OCI-LY7 (cell line): ENCODE results near the gene TMPRSS5. TPM values are rescaled to one million over a fixed set of nuclear protein-coding genes. Genes with fewer than 3 reads are reported as not detected.

Source experiments
- Bru-seq: library from RNA; stranded (reverse); fragments of 400-500 nt; gene quantifications from one replicate; lab custom pipeline; 2021; lab: Mats Ljungman, UMichigan
- BruChase-seq, 2 experiments: library from RNA; stranded (reverse); fragments of 400-500 nt; gene quantifications; one replicate each; lab custom pipeline; 2021; lab: Mats Ljungman, UMichigan
- BruUV-seq: library from RNA; stranded (reverse); fragments of 400-500 nt; replicated peaks from 2 replicates; lab custom pipeline; 2021; lab: Mats Ljungman, UMichigan
- CTCF ChIA-PET: fragments of 300-600 bp; sonication (Branson Sonifier 250); formaldehyde crosslinking; loops from one replicate; lab custom pipeline; 2022; ENCODE audit warnings: antibody characterized with exemption; ENCODE audit not compliant: unreplicated experiment; lab: Charles Lee
- POLR2A ChIA-PET: fragments of 300-600 bp; sonication (Branson Sonifier 250); formaldehyde crosslinking; loops from one replicate; lab custom pipeline; 2022; ENCODE audit warnings: antibody characterized with exemption; lab: Charles Lee
- DNase-seq: peaks from one replicate; pipeline ENCODE4 v3.0.0-alpha.2; 2015; ENCODE audit warnings: low spot score
- H2AFZ ChIP-seq: fragments of 200-600 bp; sonication (generic), shearing (Covaris generic); 2 replicates; pipeline ENCODE4 v1.6.1; 2014; ENCODE audit warnings: mild to moderate bottlenecking, antibody characterized with exemption, low read length, moderate library complexity
- H3K27ac ChIP-seq: fragments of 200-600 bp; sonication (generic); 2 replicates; pipeline ENCODE4 v1.5.1; 2014; ENCODE audit warnings: mixed run types, low read depth, mild to moderate bottlenecking, moderate library complexity, low read length, inconsistent platforms; ENCODE audit not compliant: poor library complexity, severe bottlenecking
- H3K36me3 ChIP-seq: fragments of 200-600 bp; sonication (generic); 2 replicates; pipeline ENCODE4 v1.6.1; 2014; ENCODE audit warnings: mild to moderate bottlenecking, antibody characterized with exemption, low read length, moderate library complexity, mixed read lengths; ENCODE audit not compliant: insufficient read depth
- H3K4me1 ChIP-seq: fragments of 200-600 bp; sonication (generic); 2 replicates; pipeline ENCODE4 v1.5.1; 2014; ENCODE audit warnings: mild to moderate bottlenecking, low read length; ENCODE audit not compliant: insufficient read depth, poor library complexity, severe bottlenecking
- H3K4me2 ChIP-seq: fragments of 200-600 bp; sonication (generic); 2 replicates; pipeline ENCODE4 v1.6.1; 2014; ENCODE audit warnings: mild to moderate bottlenecking, low read length
- H3K4me3 ChIP-seq: fragments of 200-600 bp; sonication (generic); 2 replicates; pipeline ENCODE4 v1.5.1; 2014; ENCODE audit warnings: mild to moderate bottlenecking, low read depth, low read length; ENCODE audit not compliant: poor library complexity, severe bottlenecking
- H3K79me2 ChIP-seq: fragments of 200-600 bp; sonication (generic); 2 replicates; pipeline ENCODE4 v1.6.1; 2016; ENCODE audit warnings: low read depth, mild to moderate bottlenecking, low read length, moderate library complexity, mixed read lengths; ENCODE audit not compliant: insufficient read depth
- H3K9me2 ChIP-seq: fragments of 200-600 bp; sonication (generic); 2 replicates; pipeline ENCODE4 v1.6.1; 2016; ENCODE audit warnings: mild to moderate bottlenecking, low read length, mixed read lengths; ENCODE audit not compliant: insufficient read depth
- H3K9me3 ChIP-seq: fragments of 200-600 bp; sonication (generic); 2 replicates; pipeline ENCODE4 v1.6.1; 2014; ENCODE audit warnings: mild to moderate bottlenecking, mixed run types, low read length, mixed read lengths
- H4K20me1 ChIP-seq: fragments of 200-600 bp; sonication (generic); 2 replicates; pipeline ENCODE4 v1.6.1; 2014; ENCODE audit warnings: mild to moderate bottlenecking, antibody characterized with exemption, low read length, moderate library complexity, mixed read lengths; ENCODE audit not compliant: insufficient read depth
- CTCF ChIP-seq: fragments of 200-600 bp; sonication (generic); conservative IDR thresholded peaks from 2 replicates; pipeline ENCODE4 v1.5.1; 2014; ENCODE audit warnings: mild to moderate bottlenecking, antibody characterized with exemption, low read length, moderate library complexity, mixed read lengths
- EZH2phosphoT487 ChIP-seq: fragments of 200-600 bp; sonication (generic); IDR thresholded peaks from 2 replicates; pipeline ENCODE4 v1.6.1; 2018; ENCODE audit warnings: low read depth, borderline replicate concordance, mild to moderate bottlenecking, mixed run types, antibody characterized with exemption, low read length, moderate library complexity, mixed read lengths
- intact Hi-C: fragments of 100-400 bp; cut with micrococcal nuclease; formaldehyde crosslinking; loops from one replicate; pipeline ENCODE4 v1.10.0; 2022; ENCODE audit not compliant: unreplicated experiment
- long read RNA-seq: library from polyadenylated mRNA; stranded (forward); transcript quantifications from one replicate; pipeline ENCODE4 v2.0.0, GENCODE V29; 2022
- total RNA-seq, 2 experiments: library from RNA; depleted of rRNA in 1 of 2; stranded (reverse); fragments of >200 nt in 1 of 2; shearing (Covaris generic) in 1 of 2; gene quantifications; 2 replicates each; pipeline ENCODE4 v1.2.3, GENCODE V29; 2014 to 2022

TMPRSS5 gene
- 0.50 and 1.8 TPM in 2 replicates for total RNA-seq (2014; rRNA removed; shearing (Covaris generic))
- total RNA-seq (2022) = 0.33 and 0.65 TPM in 2 replicates
- percentile 34 among the genes with signal in this experiment for Bru-seq, nascent RNA
- percentile 29 among the genes with signal in this experiment for BruChase-seq, experiment 1, labeled RNA remaining after a 6-hour chase
- BruChase-seq, experiment 2, labeled RNA remaining after a 2-hour chase = percentile 32 among the genes with signal in this experiment
- long read RNA-seq = 0 reads

- CTCF ChIA-PET = no interaction called here
- H3K4me2 ChIP-seq = no peak within 1 kb of the TSS
- H4K20me1 ChIP-seq = no peaks in the 10 kb centered on the region
- no peaks in the 10 kb centered on the region for H3K9me2 ChIP-seq
- intact Hi-C loops = no loop called here
- POLR2A ChIA-PET = no interaction called here
- H3K36me3 ChIP-seq = no peaks in the 10 kb centered on the region
- DNase-seq = no peak
- no peak within 1 kb of the TSS for H2AFZ ChIP-seq
- TF ChIP-seq EZH2phosphoT487 (no peak), CTCF (no peak)
- H3K4me1 ChIP-seq = no peaks in the 10 kb centered on the region
- H3K4me3 ChIP-seq = no peak within 1 kb of the TSS
- no peak within 1 kb of the TSS for H3K27ac ChIP-seq
- BruUV-seq = no TSS peak
- H3K79me2 ChIP-seq = no peaks in the 10 kb centered on the region
- no peaks in the 10 kb centered on the region for H3K9me3 ChIP-seq
Observed at GRCh38 chr11:113705871-113706655, at the start of gene TMPRSS5. Gene TMPRSS5 (minus strand): TSS chr11:113706308. CDS start chr11:113706224, 84 bp downstream.

- H3K27ac ChIP-seq = no peak overlapping the region
- no peak overlapping the region for H3K4me2 ChIP-seq
- no peaks in the 10 kb centered on the region for H3K9me2 ChIP-seq
- POLR2A ChIA-PET = interaction anchor here (0.7 to 1.6 kb wide), 2 partner anchors 10 to 1096 kb away, joined by 3 to 6 read pairs; no protein-coding TSS in a partner anchor
- no peak overlapping the region for H3K4me3 ChIP-seq
- no peaks in the 10 kb centered on the region for H3K79me2 ChIP-seq
- no peaks in the 10 kb centered on the region for H3K9me3 ChIP-seq
- H3K36me3 ChIP-seq = peaks cover 69% of the 10 kb centered on the region
- H2AFZ ChIP-seq = no peak overlapping the region
- TF ChIP-seq EZH2phosphoT487 = no peak
- no peak for TF ChIP-seq CTCF
- CTCF ChIA-PET = no interaction called here
- intact Hi-C loops = no loop called here
- BruUV-seq = no TSS peak
- no peaks in the 10 kb centered on the region for H4K20me1 ChIP-seq
- no peaks in the 10 kb centered on the region for H3K4me1 ChIP-seq
- DNase-seq = no peak
Observed at GRCh38 chr11:113752932-113753331, 46.8 kb upstream of the TMPRSS5 start.

- Histone ChIP-seq H3K27ac (no peak overlapping the region), H3K4me2 (no peak overlapping the region), H3K36me3 (peaks cover 89% of the 10 kb centered on the region), H3K4me3 (no peak overlapping the region), H3K79me2 (no peaks in the 10 kb centered on the region), H2AFZ (no peak overlapping the region), H3K9me3 (no peaks in the 10 kb centered on the region), H4K20me1 (no peaks in the 10 kb centered on the region), H3K9me2 (no peaks in the 10 kb centered on the region), H3K4me1 (no peaks in the 10 kb centered on the region)
- TF ChIP-seq CTCF (no peak), EZH2phosphoT487 (no peak)
- CTCF ChIA-PET = no interaction called here
- BruUV-seq = no TSS peak
- no peak for DNase-seq
- intact Hi-C loops = no loop called here
- POLR2A ChIA-PET = no interaction called here
Observed at GRCh38 chr11:113736323-113736722, 30.2 kb upstream of the TMPRSS5 start.
